ENCODE data around the gene MRPS18A. TPM values are rescaled to one million over a fixed set of nuclear protein-coding genes. Genes with fewer than 3 reads are reported as not detected.

MRPS18A gene
- total and polyA plus RNA-seq, 2 of the 13 experiments (the other 11 are each of a cell fraction or from before 2014, with no cell fraction given) = 87.8 to 89.1 TPM

DNA sequence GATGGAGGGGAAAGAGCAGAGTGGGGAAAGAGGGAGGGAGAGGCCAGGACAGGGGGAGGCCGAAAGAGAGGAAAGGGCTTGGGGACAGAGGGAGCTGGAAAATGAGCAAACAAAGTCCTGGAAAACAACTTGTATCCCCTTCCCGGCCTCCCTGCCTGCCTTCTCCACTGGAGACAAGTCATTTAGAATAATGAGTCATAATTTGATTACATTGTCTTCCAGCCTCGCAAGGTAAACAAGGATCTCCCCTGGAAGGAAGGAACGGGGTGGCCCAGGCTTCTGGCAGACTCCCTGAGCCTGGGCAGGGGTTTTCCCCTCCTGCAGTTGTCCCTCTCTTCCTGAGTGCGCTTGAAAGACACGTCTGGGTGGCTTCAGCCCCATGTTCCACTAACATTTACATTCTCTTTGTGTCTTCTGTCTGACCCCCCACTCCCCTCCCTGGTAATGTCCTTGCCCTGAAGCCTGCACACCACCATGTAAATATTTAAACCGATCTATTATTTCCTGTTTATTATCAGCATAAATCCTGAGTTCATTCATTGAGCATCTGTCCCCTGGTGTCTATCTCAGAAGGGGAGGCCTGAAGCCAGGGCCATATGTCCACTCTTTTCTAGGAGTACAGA is 12.1 kb upstream of the MRPS18A start:
- ChIA-PET CTCF (ENCODE audit: low intra/inter-chr PET ratio, low total read pairs) (interaction anchor here (0.9 to 1.2 kb wide), 2 partner anchors 31 to 33 kb away, joined by 3 to 4 read pairs; no protein-coding TSS in a partner anchor), POLR2A (interaction anchor here (0.6 to 1.7 kb wide), 4 partner anchors 12 to 72 kb away, joined by 3 to 4 read pairs (median 3); no protein-coding TSS in a partner anchor)
- Histone ChIP-seq H3K27me3 (ENCODE audit: control insufficient read depth in 1 of 2, insufficient read depth in 2 of 2, low read length in 2 of 2) (peaks cover 3 to 18% of the 10 kb centered on the region in 2 experiments; a peak in 2 of 5 replicates), H3K4me3 (replicated peaks in 1 of 3; ENCODE audit: insufficient read depth in 1 of 3, low read depth in 2 of 3, low read length in 3 of 3) (peak overlapping the region in 1 of 3 experiments; percentile 52; a peak in 4 of 6 replicates), H3K9me3 (ENCODE audit: low read length) (no peaks in the 10 kb centered on the region), H3K36me3 (replicated peaks in 1 of 2; ENCODE audit: control insufficient read depth in 1 of 2, insufficient read depth in 2 of 2, low read length in 2 of 2) (no peaks in the 10 kb centered on the region), H3K79me2 (ENCODE audit: insufficient read depth, low read length) (no peaks in the 10 kb centered on the region), H2AFZ (ENCODE audit: low read length) (peak overlapping the region; percentile 47), H3K4me2 (ENCODE audit: low read depth, low read length) (peak overlapping the region; percentile 72), H3K27ac (ENCODE audit: extremely low read length, insufficient read depth, low read length) (peak overlapping the region; percentile 7), H3K4me1 (ENCODE audit: insufficient read depth, low read length) (peaks cover 83% of the 10 kb centered on the region), H3K9ac (ENCODE audit: insufficient read depth, low read depth, low read length) (peak overlapping the region; percentile 10; the same call in 1 of the 2 replicates), H4K20me1 (ENCODE audit: insufficient read depth, low read length) (no peaks in the 10 kb centered on the region)
- ATAC-seq = peak; percentile 11; the same call in 2 of the 3 replicates
- peak; percentile 42 for DNase-seq (ENCODE audit: low spot score)
- in situ Hi-C loops (cut with HindIII; ENCODE audit: extremely low pct_ligation_motif_present, low pct_unique_long_range_greater_than_20kb) (no loop called here), intact Hi-C loops (cut with micrococcal nuclease; ENCODE audit: unreplicated experiment) (no loop called here)
- no peak for FAIRE-seq
- no TSS peak for BruUV-seq (replicated peaks)
- 2% methylated on average over 6 of the region's 7 CpGs for whole genome bisulfite sequencing (ENCODE audit: low lambda C conversion rate)
- TF ChIP-seq, protein P1, sequence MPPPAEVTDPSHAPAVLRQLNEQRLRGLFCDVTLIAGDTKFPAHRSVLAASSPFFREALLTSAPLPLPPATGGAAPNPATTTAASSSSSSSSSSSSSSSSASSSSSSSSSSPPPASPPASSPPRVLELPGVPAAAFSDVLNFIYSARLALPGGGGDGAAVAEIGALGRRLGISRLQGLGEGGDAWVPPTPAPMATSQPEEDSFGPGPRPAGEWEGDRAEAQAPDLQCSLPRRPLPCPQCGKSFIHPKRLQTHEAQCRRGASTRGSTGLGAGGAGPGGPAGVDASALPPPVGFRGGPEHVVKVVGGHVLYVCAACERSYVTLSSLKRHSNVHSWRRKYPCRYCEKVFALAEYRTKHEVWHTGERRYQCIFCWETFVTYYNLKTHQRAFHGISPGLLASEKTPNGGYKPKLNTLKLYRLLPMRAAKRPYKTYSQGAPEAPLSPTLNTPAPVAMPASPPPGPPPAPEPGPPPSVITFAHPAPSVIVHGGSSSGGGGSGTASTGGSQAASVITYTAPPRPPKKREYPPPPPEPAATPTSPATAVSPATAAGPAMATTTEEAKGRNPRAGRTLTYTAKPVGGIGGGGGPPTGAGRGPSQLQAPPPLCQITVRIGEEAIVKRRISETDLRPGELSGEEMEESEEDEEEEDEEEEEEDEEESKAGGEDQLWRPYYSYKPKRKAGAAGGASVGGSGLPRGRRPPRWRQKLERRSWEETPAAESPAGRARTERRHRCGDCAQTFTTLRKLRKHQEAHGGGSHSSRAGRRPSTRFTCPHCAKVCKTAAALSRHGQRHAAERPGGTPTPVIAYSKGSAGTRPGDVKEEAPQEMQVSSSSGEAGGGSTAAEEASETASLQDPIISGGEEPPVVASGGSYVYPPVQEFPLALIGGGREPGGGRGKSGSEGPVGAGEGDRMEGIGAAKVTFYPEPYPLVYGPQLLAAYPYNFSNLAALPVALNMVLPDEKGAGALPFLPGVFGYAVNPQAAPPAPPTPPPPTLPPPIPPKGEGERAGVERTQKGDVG (CRISPR knock-in tag; IDR thresholded peaks at IDR 0.05; ENCODE audit: borderline replicate concordance) = no peak
- TF ChIP-seq FOXA3 (CRISPR knock-in tag; IDR thresholded peaks at IDR 0.05) (peak; percentile 92), ZNF891 (CRISPR knock-in tag; IDR thresholded peaks at IDR 0.05) (no peak), KLF12 (CRISPR knock-in tag; IDR thresholded peaks at IDR 0.05; ENCODE audit: borderline replicate concordance) (no peak), GTF2F1 (IDR thresholded peaks at IDR 0.05; ENCODE audit: low read length) (no peak), ZSCAN30 (CRISPR knock-in tag; IDR thresholded peaks at IDR 0.05) (no peak), MXI1 (IDR thresholded peaks at IDR 0.05; ENCODE audit: borderline replicate concordance, low read depth, low read length) (no peak; the same call in 2 of the 3 replicates), MZF1 (CRISPR knock-in tag; IDR thresholded peaks at IDR 0.05; ENCODE audit: borderline replicate concordance) (no peak), ZFP41 (CRISPR knock-in tag; IDR thresholded peaks at IDR 0.05; ENCODE audit: borderline replicate concordance) (no peak), NAIF1 (CRISPR knock-in tag; IDR thresholded peaks at IDR 0.05; ENCODE audit: borderline replicate concordance) (0 out of 2 replicates have a peak, but pooled peaks have one; percentile 31), KLF16 (CRISPR knock-in tag; IDR thresholded peaks at IDR 0.05) (no peak), FOXO1 (CRISPR knock-in tag; IDR thresholded peaks at IDR 0.05) (peak; percentile 23; the same call in 1 of the 2 replicates)
- TF ChIP-seq, protein P2, sequence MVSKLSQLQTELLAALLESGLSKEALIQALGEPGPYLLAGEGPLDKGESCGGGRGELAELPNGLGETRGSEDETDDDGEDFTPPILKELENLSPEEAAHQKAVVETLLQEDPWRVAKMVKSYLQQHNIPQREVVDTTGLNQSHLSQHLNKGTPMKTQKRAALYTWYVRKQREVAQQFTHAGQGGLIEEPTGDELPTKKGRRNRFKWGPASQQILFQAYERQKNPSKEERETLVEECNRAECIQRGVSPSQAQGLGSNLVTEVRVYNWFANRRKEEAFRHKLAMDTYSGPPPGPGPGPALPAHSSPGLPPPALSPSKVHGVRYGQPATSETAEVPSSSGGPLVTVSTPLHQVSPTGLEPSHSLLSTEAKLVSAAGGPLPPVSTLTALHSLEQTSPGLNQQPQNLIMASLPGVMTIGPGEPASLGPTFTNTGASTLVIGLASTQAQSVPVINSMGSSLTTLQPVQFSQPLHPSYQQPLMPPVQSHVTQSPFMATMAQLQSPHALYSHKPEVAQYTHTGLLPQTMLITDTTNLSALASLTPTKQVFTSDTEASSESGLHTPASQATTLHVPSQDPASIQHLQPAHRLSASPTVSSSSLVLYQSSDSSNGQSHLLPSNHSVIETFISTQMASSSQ (IDR thresholded peaks at IDR 0.05; ENCODE audit: low read depth) = 0 out of 2 replicates have a peak, but pooled peaks have one; percentile 7
- TF ChIP-seq, protein P2 (CRISPR knock-in tag; IDR thresholded peaks at IDR 0.05; ENCODE audit: borderline replicate concordance) = no peak
- TF ChIP-seq, protein P3, sequence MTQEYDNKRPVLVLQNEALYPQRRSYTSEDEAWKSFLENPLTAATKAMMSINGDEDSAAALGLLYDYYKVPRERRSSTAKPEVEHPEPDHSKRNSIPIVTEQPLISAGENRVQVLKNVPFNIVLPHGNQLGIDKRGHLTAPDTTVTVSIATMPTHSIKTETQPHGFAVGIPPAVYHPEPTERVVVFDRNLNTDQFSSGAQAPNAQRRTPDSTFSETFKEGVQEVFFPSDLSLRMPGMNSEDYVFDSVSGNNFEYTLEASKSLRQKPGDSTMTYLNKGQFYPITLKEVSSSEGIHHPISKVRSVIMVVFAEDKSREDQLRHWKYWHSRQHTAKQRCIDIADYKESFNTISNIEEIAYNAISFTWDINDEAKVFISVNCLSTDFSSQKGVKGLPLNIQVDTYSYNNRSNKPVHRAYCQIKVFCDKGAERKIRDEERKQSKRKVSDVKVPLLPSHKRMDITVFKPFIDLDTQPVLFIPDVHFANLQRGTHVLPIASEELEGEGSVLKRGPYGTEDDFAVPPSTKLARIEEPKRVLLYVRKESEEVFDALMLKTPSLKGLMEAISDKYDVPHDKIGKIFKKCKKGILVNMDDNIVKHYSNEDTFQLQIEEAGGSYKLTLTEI (CRISPR knock-in tag; conservative IDR thresholded peaks at IDR 0.05) = no peak

Measured in HepG2 (cell line).